HL-60 (cell line): Measurements from ENCODE around the gene RAB3IP.

ENCODE experiments used
- DNase-seq, 2 experiments: peaks; one replicate each; pipeline ENCODE4 v3.0.0-alpha.2; 2010 to 2020; ENCODE audit warnings: low read depth in 1 of 2, low spot score in 1 of 2
- H3K27ac ChIP-seq: fragments of 250-450 bp; sonication (Bioruptor Pico); replicated peaks from 2 replicates; pipeline ENCODE4 v1.5.1; 2020; ENCODE audit warnings: mild to moderate bottlenecking, moderate library complexity
- H3K27me3 ChIP-seq: fragments of 250-450 bp; sonication (Bioruptor Pico); 2 replicates; pipeline ENCODE4 v1.5.1; 2021; ENCODE audit warnings: mild to moderate bottlenecking, moderate library complexity; ENCODE audit not compliant: insufficient read depth, poor library complexity, severe bottlenecking
- H3K4me3 ChIP-seq: replicated peaks from 2 replicates; pipeline ENCODE4 v1.5.1; 2011; ENCODE audit warnings: mild to moderate bottlenecking, control low read depth, low read length; ENCODE audit not compliant: insufficient read depth
- CTCF ChIP-seq: IDR thresholded peaks from one replicate; pipeline ENCODE4 v1.5.1; 2011; ENCODE audit warnings: low read length, control low read depth, inconsistent platforms; ENCODE audit not compliant: insufficient read depth
- GABPA ChIP-seq: IDR thresholded peaks from 2 replicates; pipeline ENCODE4 v1.6.1; 2012; ENCODE audit warnings: low read depth
- POLR2AphosphoS5 ChIP-seq: IDR thresholded peaks from 2 replicates; pipeline ENCODE4 v1.6.1; 2012; ENCODE audit warnings: low read depth
- REST ChIP-seq: IDR thresholded peaks from 2 replicates; pipeline ENCODE4 v1.6.1; 2012; ENCODE audit warnings: low read depth; ENCODE audit not compliant: insufficient replicate concordance
- SPI1 ChIP-seq: IDR thresholded peaks from 2 replicates; pipeline ENCODE4 v1.6.1; 2012; ENCODE audit warnings: low read depth, mild to moderate bottlenecking, borderline replicate concordance

Gene RAB3IP

GRCh38 chr12:69712826-69713225, 25.8 kb upstream of the RAB3IP start:
- no peaks in the 10 kb centered on the region for H3K27me3 ChIP-seq
- no peak overlapping the region for H3K4me3 ChIP-seq
- TF ChIP-seq CTCF (no peak), SPI1 (no peak), GABPA (no peak), REST (no peak), POLR2AphosphoS5 (no peak)
- H3K27ac ChIP-seq: no peak overlapping the region
- DNase-seq: no peak

- no peak for DNase-seq
- H3K4me3 ChIP-seq: no peak overlapping the region
- no peak overlapping the region for H3K27ac ChIP-seq
- no peak for TF ChIP-seq CTCF
- TF ChIP-seq REST: no peak
- no peak for TF ChIP-seq POLR2AphosphoS5
- TF ChIP-seq SPI1: no peak
- TF ChIP-seq GABPA: no peak
- H3K27me3 ChIP-seq: no peaks in the 10 kb centered on the region
These were observed 24.1 kb upstream of the RAB3IP start for GRCh38 chr12:69714542-69714941.

- H3K27me3 ChIP-seq: peaks cover 3% of the 10 kb centered on the region
- no peak for TF ChIP-seq CTCF
- no peak for TF ChIP-seq SPI1
- TF ChIP-seq GABPA: no peak
- TF ChIP-seq POLR2AphosphoS5: no peak
- TF ChIP-seq REST: no peak
- no peak overlapping the region for H3K27ac ChIP-seq
- no peak for DNase-seq
- no peak overlapping the region for H3K4me3 ChIP-seq
These were observed 19.0 kb upstream of the RAB3IP start for GRCh38 chr12:69719336-69720316.
